ENCODE data around the gene TFDP2.
A peak's percentile ranks its signal among the peaks of the same experiment; 100 is the strongest.

Gene TFDP2

GRCh38 chr3:142022381-142022780 lies 127.0 kb downstream of the TFDP2 start:
- DNase-seq (ENCODE audit: low read depth in 1 of 2, low spot score in 1 of 2): peak in 1 of 2 experiments; percentile 66
- TF ChIP-seq GABPA (IDR thresholded peaks at IDR 0.05; ENCODE audit: low read depth) (no peak), POLR2AphosphoS5 (IDR thresholded peaks at IDR 0.05; ENCODE audit: low read depth) (no peak)
- Histone ChIP-seq H3K27me3 (ENCODE audit: insufficient read depth, poor library complexity, severe bottlenecking) (no peaks in the 10 kb centered on the region), H3K27ac (replicated peaks) (peak overlapping the region; percentile 47), H3K4me3 (replicated peaks; ENCODE audit: insufficient read depth, low read length) (no peak overlapping the region)

- H3K27ac ChIP-seq (replicated peaks): no peak overlapping the region
- TF ChIP-seq SPI1 (IDR thresholded peaks at IDR 0.05; ENCODE audit: borderline replicate concordance, low read depth) (no peak), POLR2AphosphoS5 (IDR thresholded peaks at IDR 0.05; ENCODE audit: low read depth) (no peak), GABPA (IDR thresholded peaks at IDR 0.05; ENCODE audit: low read depth) (no peak), CTCF (IDR thresholded peaks at IDR 0.05; ENCODE audit: insufficient read depth, low read length) (no peak)
- TF ChIP-seq, protein P1, sequence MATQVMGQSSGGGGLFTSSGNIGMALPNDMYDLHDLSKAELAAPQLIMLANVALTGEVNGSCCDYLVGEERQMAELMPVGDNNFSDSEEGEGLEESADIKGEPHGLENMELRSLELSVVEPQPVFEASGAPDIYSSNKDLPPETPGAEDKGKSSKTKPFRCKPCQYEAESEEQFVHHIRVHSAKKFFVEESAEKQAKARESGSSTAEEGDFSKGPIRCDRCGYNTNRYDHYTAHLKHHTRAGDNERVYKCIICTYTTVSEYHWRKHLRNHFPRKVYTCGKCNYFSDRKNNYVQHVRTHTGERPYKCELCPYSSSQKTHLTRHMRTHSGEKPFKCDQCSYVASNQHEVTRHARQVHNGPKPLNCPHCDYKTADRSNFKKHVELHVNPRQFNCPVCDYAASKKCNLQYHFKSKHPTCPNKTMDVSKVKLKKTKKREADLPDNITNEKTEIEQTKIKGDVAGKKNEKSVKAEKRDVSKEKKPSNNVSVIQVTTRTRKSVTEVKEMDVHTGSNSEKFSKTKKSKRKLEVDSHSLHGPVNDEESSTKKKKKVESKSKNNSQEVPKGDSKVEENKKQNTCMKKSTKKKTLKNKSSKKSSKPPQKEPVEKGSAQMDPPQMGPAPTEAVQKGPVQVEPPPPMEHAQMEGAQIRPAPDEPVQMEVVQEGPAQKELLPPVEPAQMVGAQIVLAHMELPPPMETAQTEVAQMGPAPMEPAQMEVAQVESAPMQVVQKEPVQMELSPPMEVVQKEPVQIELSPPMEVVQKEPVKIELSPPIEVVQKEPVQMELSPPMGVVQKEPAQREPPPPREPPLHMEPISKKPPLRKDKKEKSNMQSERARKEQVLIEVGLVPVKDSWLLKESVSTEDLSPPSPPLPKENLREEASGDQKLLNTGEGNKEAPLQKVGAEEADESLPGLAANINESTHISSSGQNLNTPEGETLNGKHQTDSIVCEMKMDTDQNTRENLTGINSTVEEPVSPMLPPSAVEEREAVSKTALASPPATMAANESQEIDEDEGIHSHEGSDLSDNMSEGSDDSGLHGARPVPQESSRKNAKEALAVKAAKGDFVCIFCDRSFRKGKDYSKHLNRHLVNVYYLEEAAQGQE (IDR thresholded peaks at IDR 0.05; ENCODE audit: insufficient replicate concordance, low read depth): no peak
- no peaks in the 10 kb centered on the region for H3K27me3 ChIP-seq (ENCODE audit: insufficient read depth, poor library complexity, severe bottlenecking)
- H3K4me3 ChIP-seq (replicated peaks; ENCODE audit: insufficient read depth, low read length): no peak overlapping the region
- no peak for DNase-seq (ENCODE audit: low read depth in 1 of 2, low spot score in 1 of 2)
Measured at GRCh38 chr3:142021127-142021526, 128.2 kb downstream of the TFDP2 start.

DNA sequence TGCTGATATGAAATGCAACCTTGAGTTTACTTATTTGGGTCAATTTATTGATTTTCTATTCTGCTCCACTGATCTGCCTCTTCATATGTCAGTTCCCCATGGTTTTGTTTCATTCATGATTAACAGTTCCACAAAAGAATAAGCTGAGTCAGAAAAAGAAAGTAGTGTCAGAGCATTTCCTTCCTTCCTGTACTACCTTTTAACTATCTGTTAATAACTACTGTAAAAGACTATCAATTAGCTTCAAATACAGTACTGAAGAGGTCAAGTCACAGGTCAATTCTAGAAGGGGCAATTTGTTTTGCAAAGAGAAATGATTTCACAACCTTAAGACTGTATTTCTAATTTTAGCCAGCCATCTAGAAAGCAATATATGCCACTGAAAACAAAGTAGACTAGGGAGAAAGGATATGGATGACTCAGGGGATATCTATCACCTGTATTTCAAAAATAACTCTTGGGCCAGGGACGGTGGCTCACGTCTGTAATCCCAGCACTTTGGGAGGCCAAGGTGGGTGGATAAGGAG lies 129.5 kb downstream of the TFDP2 start:
- TF ChIP-seq CTCF (IDR thresholded peaks at IDR 0.05; ENCODE audit: insufficient read depth, low read length) (no peak), SPI1 (IDR thresholded peaks at IDR 0.05; ENCODE audit: borderline replicate concordance, low read depth) (no peak), GABPA (IDR thresholded peaks at IDR 0.05; ENCODE audit: low read depth) (no peak), POLR2AphosphoS5 (IDR thresholded peaks at IDR 0.05; ENCODE audit: low read depth) (no peak)
- TF ChIP-seq, protein P1 (IDR thresholded peaks at IDR 0.05; ENCODE audit: insufficient replicate concordance, low read depth): no peak
- no peak for DNase-seq (ENCODE audit: low read depth in 1 of 2, low spot score in 1 of 2)
- Histone ChIP-seq H3K27ac (replicated peaks) (no peak overlapping the region), H3K4me3 (replicated peaks; ENCODE audit: insufficient read depth, low read length) (no peak overlapping the region), H3K27me3 (ENCODE audit: insufficient read depth, poor library complexity, severe bottlenecking) (no peaks in the 10 kb centered on the region)

DNA sequence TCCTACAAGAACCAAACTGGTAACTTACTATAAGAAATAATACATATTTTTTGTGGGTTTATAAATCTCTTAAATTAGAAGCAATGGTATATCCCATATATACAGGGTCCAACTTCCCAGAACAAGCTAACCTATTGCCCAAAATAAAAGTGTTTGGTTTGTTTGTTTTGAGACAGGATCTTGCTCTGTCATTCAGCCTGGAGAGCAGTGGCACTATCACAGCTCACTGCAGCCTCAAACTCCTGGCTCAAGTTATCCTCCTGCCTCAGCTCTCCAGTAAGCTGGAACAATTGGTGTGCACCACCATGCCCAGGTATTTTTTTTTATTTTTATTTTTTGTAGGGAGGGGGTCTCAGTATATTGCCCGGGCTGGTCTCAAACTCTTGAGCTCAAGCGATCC lies 135.4 kb downstream of the TFDP2 start:
- Histone ChIP-seq H3K27me3 (ENCODE audit: insufficient read depth, poor library complexity, severe bottlenecking) (no peaks in the 10 kb centered on the region), H3K27ac (replicated peaks) (no peak overlapping the region), H3K4me3 (replicated peaks; ENCODE audit: insufficient read depth, low read length) (no peak overlapping the region)
- no peak for DNase-seq (ENCODE audit: low read depth in 1 of 2, low spot score in 1 of 2)
- no peak for TF ChIP-seq SPI1 (IDR thresholded peaks at IDR 0.05; ENCODE audit: borderline replicate concordance, low read depth)
- no peak for TF ChIP-seq POLR2AphosphoS5 (IDR thresholded peaks at IDR 0.05; ENCODE audit: low read depth)
- TF ChIP-seq, protein P1 (IDR thresholded peaks at IDR 0.05; ENCODE audit: insufficient replicate concordance, low read depth): no peak
- no peak for TF ChIP-seq GABPA (IDR thresholded peaks at IDR 0.05; ENCODE audit: low read depth)
- no peak for TF ChIP-seq CTCF (IDR thresholded peaks at IDR 0.05; ENCODE audit: insufficient read depth, low read length)
